EH (cell line): Measurements from ENCODE around the gene RUNX3.

Experiments
- DNase-seq: peaks from one replicate; pipeline ENCODE4 v3.0.0-alpha.2; 2015; ENCODE audit warnings: low read depth

Gene RUNX3

GRCh38 chr1:24929398-24930259 is 447 bp downstream of the RUNX3 start:
- peak; percentile 45 for DNase-seq

- peak; percentile 48 for DNase-seq
Observed at GRCh38 chr1:24928689-24929397, 1.2 kb downstream of the RUNX3 start.

DNA sequence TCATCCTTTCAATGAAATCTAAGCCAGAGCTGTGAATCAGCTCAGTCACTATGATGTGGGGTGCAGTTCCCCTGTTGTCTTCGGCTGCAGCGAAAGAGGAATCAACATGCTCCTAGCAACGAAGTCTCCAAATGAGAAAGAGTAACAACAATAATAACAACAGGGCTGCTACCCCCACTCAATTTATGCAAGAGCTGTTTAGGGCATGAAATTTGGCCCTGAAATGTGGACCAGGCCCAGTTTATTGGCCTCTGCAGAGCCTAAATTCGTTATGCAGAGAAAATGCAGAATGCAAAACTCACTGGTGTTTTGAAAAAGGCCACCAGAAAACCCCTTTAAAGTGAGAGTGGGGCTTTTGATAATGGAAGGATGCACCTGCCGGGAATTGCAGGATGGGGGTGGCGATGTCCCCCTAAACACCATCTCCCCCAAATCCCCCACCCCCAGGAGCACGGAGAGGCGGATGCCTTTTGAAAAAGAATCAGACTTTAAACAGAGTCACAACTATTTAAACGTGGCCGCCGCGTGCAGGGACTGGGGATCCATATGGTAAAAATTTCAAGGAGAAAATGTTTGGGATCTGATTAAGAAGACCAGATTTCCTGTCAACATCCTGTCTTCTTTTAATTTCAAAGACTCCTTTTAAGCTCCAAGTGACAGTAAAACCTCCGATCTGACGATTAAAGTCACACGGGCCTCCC is 1.9 kb downstream of the RUNX3 start:
- DNase-seq: no peak

DNA sequence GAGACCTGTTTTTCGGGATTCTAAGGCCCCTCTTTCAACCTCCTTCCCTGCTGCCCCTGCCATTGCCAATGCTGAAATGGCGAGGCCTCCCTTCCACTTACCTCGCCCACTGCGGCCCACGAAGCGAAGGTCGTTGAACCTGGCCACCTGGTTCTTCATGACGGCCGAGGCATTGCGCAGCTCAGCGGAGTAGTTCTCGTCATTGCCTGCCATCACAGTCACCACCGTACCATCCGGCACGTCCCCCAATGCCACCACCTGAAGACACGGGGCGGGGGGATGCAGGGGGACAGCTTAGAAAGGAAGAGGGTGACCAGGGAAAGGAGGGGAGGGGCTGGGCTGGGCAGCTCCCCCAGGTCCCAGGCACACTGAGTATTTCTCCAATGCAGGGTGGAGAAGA is 2.6 kb downstream of the RUNX3 start:
- DNase-seq: no peak

DNA sequence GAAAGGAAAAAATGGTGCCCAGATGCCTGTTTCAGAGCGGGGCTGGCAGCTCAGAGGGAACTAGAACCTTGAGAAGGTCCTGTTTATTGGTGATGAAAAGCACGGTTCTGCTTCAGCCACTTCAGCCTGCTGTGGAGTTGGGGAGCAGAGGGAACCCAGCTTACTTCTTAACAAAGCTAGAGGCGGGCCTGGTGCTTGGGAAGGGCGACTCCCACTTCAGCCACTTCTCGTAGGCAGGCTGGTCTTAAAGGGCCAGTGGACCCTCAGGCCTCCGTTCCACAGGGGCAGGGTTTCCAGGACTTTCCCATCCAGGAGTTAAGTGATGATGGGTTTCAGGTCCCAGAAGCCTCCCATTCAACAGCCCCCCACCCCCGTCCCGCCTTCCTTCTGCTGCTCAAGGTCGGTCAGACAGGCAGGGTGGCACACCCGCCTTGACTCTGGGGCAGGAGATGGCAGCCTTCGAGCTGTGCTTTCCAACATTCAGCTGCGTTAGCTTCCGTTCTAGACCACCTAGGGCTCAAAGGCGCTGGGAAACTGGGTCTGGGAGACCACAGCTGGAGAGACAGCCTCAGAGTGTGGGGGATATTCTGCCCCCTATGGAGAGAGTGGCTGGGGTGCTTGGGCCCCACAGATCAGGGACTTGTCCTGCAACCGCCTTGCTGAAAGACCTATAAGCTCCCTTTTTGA is 3.4 kb downstream of the RUNX3 start:
- DNase-seq: peak; percentile 39

- no peak for DNase-seq
Observed at GRCh38 chr1:24925963-24926362, 4.1 kb downstream of the RUNX3 start.

DNA sequence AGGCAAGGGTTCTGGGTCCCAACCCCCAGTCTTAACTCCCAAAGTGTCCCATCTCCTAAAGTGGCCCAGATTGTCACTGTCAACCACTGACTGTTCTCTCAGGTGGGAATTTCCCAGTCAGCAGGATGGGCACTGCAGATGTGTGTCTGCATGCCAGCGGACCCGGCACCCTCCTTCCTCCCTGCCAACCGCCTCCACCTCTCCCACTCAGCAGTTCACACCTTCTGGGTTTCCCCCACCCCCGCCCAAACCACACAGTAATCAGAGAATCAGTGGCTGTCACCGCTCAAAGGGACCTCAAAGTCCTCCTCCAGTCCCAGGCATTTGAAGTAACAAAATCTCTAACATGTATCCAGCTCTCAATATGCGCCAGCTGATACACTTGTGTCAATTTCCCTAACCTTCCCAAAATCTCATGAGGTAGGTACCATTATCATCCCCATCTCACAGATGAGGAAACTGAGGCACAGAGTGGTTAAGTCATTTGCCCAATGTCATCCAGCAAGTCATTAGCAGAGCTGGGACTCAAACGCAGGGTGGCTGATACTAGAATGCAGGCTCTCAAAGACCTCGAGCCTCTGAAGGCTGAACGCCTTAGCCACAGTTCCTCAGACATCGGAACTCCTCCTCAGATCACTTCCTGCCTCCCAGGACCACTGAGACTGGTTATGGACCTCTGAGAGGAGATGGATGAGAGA is 4.8 kb downstream of the RUNX3 start:
- no peak for DNase-seq

DNA sequence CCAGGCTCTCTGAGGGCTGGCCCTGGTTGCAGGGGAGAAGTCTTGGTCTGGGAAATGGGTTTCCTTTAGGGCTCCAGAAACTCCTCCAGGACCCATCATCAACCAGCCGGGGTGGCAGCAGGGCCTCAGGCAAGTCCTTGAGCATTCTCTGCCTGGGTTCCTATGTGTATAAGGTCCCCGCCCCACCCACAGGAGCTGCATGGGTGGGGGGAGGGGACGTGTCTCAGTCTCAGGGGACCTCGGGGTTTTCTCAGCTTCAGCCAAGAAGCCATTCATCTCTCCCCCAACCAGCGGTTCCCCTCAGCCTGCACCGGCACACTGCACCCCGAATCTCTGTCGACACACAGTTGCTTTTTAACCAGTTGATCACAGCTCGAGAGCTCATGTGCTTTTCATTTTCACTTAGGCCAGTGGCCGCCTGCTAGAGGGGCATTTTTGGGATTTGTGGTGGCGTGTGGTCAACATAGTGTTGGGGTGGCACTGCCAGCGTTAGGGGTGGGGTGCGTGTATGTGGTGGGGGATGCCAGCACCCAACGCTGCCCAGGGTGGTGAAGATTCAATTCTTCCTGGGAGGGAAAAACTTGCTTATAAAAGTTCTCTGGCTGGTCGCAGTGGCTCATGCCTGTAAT is 6.5 kb downstream of the RUNX3 start:
- no peak for DNase-seq

DNA sequence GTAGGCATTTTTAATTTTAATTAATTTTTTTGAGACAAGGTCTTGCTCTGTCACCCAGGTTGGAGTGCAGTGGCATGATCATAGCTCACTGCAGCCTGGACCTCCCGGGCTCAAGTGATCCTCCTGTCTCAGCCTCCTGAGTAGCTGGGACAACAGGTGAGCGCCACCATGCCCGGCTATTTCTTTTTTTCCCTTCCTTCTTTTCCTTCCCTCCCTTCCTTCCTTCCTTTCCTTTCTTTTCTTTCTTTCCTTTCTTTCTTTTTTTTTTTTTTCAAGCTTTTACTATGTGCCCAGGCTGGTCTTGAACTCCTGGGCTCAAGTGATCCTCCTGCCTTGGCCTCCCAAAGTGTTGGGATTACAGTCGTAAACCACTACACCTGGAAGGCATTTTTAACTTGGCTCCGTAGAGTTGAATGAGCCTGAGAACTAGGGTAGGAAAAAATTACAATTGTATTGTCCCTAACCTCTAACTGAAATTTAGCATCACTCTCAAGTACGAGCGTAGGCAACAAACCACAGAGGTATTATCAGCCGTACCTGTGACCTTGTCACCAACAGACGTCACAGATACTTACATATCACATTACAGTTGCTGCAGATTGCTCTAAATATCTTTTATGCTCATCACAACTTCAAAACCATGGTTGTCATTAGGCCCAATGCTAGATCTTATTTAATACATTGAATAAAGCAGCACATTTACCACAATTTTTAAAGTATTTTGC is 8.0 kb downstream of the RUNX3 start:
- DNase-seq: no peak

GRCh38 chr1:24921412-24921811 is 8.7 kb downstream of the RUNX3 start:
- DNase-seq: no peak

DNA sequence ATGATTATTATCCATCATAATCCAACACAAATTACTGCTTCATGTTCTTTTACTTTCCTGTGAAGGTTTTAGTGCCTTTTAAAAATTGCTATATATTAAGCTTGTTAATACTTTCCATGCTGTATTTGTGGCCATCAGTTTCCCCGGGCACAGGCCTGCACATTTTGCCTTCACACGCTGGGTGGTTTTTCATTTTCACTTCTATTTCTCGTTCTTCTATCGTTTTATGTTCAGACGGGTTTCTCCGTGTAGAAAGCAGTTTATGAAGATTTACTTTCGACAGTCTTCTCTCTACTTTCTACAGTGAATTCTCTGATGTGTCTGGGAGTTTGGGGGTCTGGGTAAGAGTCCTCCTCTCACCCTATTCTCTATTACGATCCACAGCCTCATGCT is 9.5 kb downstream of the RUNX3 start:
- DNase-seq: no peak

GRCh38 chr1:24919791-24920532 is 10.1 kb downstream of the RUNX3 start:
- DNase-seq: peak; percentile 86

- no peak for DNase-seq
Observed at GRCh38 chr1:24918995-24919605, 11.0 kb downstream of the RUNX3 start.

GRCh38 chr1:24918370-24918769 is 11.7 kb downstream of the RUNX3 start:
- no peak for DNase-seq

GRCh38 chr1:24917327-24918074 is 12.6 kb downstream of the RUNX3 start:
- no peak for DNase-seq

- DNase-seq: no peak
Observed at GRCh38 chr1:24915816-24916602, 14.1 kb downstream of the RUNX3 start.

DNA sequence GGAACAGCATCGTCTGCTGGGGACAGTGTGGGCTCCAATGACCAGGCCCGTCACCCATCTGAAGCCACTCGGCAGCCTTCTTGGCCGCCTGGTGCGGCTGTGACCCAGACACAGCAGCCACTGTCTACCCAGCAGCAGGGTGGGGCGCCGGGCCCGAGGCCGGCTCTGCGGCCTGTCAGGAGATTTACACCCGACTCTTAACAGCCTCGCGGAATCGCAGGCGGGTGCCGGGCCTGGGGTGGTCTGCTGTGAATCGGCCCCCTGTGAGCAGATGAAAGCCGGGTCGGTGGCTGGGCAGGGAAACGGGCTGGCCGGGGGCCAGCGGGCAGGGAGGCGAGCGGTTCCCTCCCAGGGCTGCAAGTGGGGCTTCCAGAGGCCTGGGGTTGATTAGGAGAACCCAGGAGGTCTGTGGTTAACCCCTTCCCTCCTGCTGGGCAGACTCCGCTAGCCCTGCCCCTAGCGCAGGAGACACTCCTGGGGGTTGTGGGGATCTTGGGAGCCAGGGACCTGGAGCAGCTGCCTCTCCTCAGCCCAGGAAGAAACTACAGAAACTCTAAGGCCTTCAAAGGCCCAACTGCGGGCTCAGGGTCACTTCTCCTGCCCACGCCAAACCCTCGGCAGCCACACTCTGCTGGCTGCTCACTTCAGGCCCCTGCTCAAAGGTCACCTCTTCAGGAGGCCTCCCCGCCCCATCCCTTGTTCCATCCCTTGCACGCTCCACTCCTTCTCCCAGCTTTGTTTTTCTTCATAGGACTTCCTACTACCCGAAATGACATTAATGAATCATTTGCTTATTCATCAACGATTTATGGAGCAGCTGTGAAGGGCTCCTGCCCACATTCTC is 15.6 kb downstream of the RUNX3 start:
- peak; percentile 79 for DNase-seq
